Upper lobe of right lung (tissue), 1 donor: ENCODE data around the gene PI16. TPM values are rescaled to one million over a fixed set of nuclear protein-coding genes. Genes with fewer than 3 reads are reported as not detected.
"Not testable (repeated sequence)": the region's sequence is repeated elsewhere in the genome, so short reads cannot be mapped to it uniquely, and the experiment has no call there.

ENCODE experiments used
- ATAC-seq: fragments of 200-7000 bp; cut with Tn5 transposase; one replicate; pipeline ENCODE4 v1.9.1; 2020; ENCODE audit warnings: mild to moderate bottlenecking, moderate library complexity
- DNase-seq: peaks from one replicate; pipeline ENCODE4 v3.0.0-alpha.2; 2020
- H3K27ac ChIP-seq: fragments of 200-600 bp; one replicate; pipeline ENCODE4 v1.8.0; 2022
- H3K27me3 ChIP-seq: fragments of 200-600 bp; one replicate; pipeline ENCODE4 v1.8.0; 2022; ENCODE audit warnings: mild to moderate bottlenecking
- H3K36me3 ChIP-seq: fragments of 200-600 bp; one replicate; pipeline ENCODE4 v1.8.0; 2022
- H3K4me1 ChIP-seq: fragments of 200-600 bp; one replicate; pipeline ENCODE4 v1.8.0; 2022
- H3K4me3 ChIP-seq: fragments of 200-600 bp; one replicate; pipeline ENCODE4 v1.8.0; 2022; ENCODE audit warnings: mild to moderate bottlenecking
- H3K9me3 ChIP-seq: fragments of 200-600 bp; one replicate; pipeline ENCODE4 v1.8.0; 2022
- CTCF ChIP-seq: fragments of 200-600 bp; IDR thresholded peaks from one replicate; pipeline ENCODE4 v1.8.0; 2022; ENCODE audit warnings: antibody characterized with exemption
- intact Hi-C: fragments of 100-400 bp; cut with DNase I; formaldehyde crosslinking; loops from one replicate; pipeline ENCODE4 v1.11.0; 2022
- total RNA-seq: library from RNA; stranded (reverse); fragmentation: NEBNext Ultra II Directional; extraction: Animal tissue kit (Norgen Biotek cat#: 25700); gene quantifications from one replicate; pipeline ENCODE4 v1.2.1, GENCODE V29; 2021
- donor health status: DM: no; HTN: yes; CAD: no; lungs with severe emphysema.

The PI16 gene
- total RNA-seq, 1 donor from 2014 or later = 3.4 TPM

DNA sequence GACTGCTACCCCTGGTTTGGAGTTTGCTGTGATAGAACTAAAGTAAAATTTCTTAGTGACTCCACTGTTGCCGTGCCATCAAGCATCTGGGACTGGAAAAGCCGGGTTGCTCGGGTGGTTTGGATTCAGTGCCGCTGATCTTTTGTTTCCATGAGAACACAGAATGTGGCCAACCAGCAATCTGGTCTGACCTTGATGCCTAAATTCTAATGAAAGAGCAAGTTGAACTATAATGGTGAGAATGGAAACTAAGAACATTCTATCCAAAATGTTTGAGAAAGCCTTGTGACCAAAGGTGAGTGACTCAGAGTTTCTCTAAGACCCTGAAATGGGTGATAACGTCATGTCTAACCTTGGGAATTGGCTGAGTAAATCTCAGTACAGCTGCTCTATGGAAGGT is 9.9 kb upstream of the PI16 start:
- no peaks in the 10 kb centered on the region for H3K4me1 ChIP-seq
- no peaks in the 10 kb centered on the region for H3K9me3 ChIP-seq
- H3K4me3 ChIP-seq = no peak overlapping the region
- intact Hi-C loops = no loop called here
- ATAC-seq (no peak), DNase-seq (no peak)
- H3K36me3 ChIP-seq = no peaks in the 10 kb centered on the region
- no peak for TF ChIP-seq CTCF
- H3K27ac ChIP-seq = no peak overlapping the region
- H3K27me3 ChIP-seq = no peaks in the 10 kb centered on the region

- Histone ChIP-seq H3K9me3 (no peaks in the 10 kb centered on the region), H3K4me1 (no peaks in the 10 kb centered on the region), H3K36me3 (no peaks in the 10 kb centered on the region), H3K27me3 (no peaks in the 10 kb centered on the region), H3K4me3 (no peak overlapping the region), H3K27ac (no peak overlapping the region)
- intact Hi-C loops = no loop called here
- no peak for TF ChIP-seq CTCF
- ATAC-seq = no peak
- no peak for DNase-seq
Measured at GRCh38 chr6:36945301-36945700, 9.2 kb upstream of the PI16 start.

DNA sequence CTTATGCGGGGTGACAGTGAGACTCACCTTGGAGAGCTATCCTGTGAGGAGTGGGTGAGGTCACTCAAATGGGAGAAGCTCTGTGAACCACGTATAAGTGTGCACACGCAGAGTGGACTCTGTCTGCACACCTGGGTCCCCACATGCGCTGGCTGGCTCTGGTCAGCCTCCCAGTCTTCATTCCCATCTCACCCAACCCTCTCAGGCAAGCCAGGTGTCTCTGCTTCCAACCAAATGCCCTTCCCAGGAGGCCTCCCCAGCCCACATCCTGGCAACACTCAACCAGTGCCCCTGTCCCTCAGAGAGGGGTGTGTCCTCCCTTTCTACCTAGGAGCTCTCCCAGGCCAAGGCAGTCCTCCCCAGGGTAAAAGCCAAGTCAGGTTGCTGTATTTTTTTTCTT is 8.0 kb upstream of the PI16 start:
- Histone ChIP-seq H3K4me1 (no peaks in the 10 kb centered on the region), H3K4me3 (no peak overlapping the region), H3K36me3 (no peaks in the 10 kb centered on the region), H3K27ac (no peak overlapping the region), H3K9me3 (no peaks in the 10 kb centered on the region), H3K27me3 (no peaks in the 10 kb centered on the region)
- DNase-seq (peak; percentile 39), ATAC-seq (peak; percentile 22)
- intact Hi-C loops = no loop called here
- no peak for TF ChIP-seq CTCF

DNA sequence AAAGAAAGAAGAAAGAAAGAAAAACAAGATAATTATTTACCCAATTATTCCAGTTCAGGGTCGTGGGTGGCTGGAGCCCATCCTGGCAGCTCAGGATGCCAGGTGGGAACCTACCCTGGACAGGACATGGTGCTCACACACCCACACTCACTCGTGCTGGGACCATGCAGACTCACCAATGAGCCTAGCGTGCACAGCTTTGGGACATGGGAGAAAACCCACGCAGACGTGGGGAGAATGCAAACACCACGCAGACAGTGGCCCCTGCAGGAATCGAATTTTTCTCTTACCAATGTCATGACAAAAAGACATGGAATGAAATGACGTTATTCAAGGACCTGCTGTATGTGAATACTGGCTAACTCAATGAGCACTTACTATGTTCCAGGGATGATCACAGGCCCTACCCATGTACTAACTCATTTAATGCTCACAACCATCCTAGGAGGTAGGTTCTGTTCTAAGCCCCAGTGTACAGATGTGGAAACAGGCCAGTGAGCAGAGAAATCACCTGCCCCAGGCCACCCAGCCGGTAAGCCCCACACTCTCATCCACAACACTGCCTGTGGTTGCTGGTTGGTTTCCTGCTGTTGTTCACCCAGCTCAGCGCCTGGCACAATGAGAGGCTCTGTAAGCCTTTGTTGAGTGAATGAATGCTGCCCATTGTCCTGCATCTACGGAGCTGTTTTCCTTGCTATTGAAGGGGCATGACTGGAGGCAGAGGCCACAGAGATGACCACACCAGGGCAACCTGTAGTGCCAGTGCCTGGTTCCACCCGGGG is 6.8 kb upstream of the PI16 start:
- H3K4me3 ChIP-seq = no peak overlapping the region
- H3K36me3 ChIP-seq = no peaks in the 10 kb centered on the region
- no peaks in the 10 kb centered on the region for H3K27me3 ChIP-seq
- no peaks in the 10 kb centered on the region for H3K9me3 ChIP-seq
- H3K27ac ChIP-seq = no peak overlapping the region
- H3K4me1 ChIP-seq = no peaks in the 10 kb centered on the region
- ATAC-seq = no peak
- intact Hi-C loops = no loop called here
- TF ChIP-seq CTCF = no peak
- peak; percentile 38 for DNase-seq

GRCh38 chr6:36949076-36949475 is 5.5 kb upstream of the PI16 start:
- H3K4me3 ChIP-seq, H3K4me1 ChIP-seq, ATAC-seq, H3K36me3 ChIP-seq, H3K9me3 ChIP-seq, intact Hi-C loops, H3K27me3 ChIP-seq, H3K27ac ChIP-seq: not testable (repeated sequence)
- DNase-seq = peak; percentile 48

DNA sequence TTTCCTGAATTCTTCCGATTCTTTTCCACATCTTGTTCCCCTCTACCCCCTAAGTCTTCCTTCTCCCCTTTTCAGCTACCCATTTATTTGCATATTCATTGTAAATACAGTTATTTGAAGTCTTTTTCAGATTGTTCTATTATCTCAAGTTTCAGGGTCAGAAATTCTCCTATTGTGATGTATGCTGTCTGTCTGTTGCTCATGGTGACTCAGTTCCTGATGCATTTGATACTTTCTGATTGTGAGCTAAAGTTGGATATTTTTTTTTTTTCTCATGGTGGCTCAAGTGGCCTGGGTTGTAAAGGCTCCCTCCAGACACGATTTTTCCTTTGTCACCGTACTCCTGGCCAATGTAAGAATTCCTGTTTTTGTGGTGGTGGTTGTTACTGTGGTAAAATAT is 4.9 kb upstream of the PI16 start:
- ATAC-seq (no peak), DNase-seq (no peak)
- intact Hi-C loops = no loop called here
- H3K4me1 ChIP-seq = no peaks in the 10 kb centered on the region
- H3K36me3 ChIP-seq = no peaks in the 10 kb centered on the region
- no peak overlapping the region for H3K27ac ChIP-seq
- no peaks in the 10 kb centered on the region for H3K9me3 ChIP-seq
- TF ChIP-seq CTCF = no peak
- no peak overlapping the region for H3K4me3 ChIP-seq
- H3K27me3 ChIP-seq = no peaks in the 10 kb centered on the region
